ENCODE results near the gene SSUH2. TPM values are rescaled to one million over a fixed set of nuclear protein-coding genes. Genes with fewer than 3 reads are reported as not detected.

Gene SSUH2
- total and polyA plus RNA-seq, 2 experiments from 2014 or later = 0.73 to 2.3 TPM

DNA sequence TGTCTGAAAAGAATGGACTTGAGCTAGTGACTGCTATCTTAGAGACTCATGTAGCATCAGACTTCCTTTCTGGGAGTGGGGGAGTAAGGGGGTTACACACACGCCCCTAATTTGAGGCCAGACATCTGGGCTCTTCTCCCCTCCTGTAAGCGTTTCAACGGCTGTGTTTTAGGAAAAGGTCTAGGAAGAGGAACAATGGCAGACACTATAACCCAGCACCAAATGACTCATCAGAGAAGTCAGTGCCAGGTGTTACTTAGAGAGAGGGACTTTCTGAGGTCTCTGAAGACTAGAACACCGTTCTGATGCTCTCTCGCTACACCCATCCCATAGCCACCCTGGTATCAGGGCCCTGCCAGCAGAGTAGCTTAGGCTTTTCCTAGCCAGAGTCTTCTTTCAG is 65.5 kb downstream of the SSUH2 start (continued):
- TF ChIP-seq, protein P1, sequence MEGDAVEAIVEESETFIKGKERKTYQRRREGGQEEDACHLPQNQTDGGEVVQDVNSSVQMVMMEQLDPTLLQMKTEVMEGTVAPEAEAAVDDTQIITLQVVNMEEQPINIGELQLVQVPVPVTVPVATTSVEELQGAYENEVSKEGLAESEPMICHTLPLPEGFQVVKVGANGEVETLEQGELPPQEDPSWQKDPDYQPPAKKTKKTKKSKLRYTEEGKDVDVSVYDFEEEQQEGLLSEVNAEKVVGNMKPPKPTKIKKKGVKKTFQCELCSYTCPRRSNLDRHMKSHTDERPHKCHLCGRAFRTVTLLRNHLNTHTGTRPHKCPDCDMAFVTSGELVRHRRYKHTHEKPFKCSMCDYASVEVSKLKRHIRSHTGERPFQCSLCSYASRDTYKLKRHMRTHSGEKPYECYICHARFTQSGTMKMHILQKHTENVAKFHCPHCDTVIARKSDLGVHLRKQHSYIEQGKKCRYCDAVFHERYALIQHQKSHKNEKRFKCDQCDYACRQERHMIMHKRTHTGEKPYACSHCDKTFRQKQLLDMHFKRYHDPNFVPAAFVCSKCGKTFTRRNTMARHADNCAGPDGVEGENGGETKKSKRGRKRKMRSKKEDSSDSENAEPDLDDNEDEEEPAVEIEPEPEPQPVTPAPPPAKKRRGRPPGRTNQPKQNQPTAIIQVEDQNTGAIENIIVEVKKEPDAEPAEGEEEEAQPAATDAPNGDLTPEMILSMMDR (conservative IDR thresholded peaks at IDR 0.05; ENCODE audit: low read depth in 2 of 2) = no peak
- no peak for TF ChIP-seq EZH2phosphoT487 (IDR thresholded peaks at IDR 0.05; ENCODE audit: unreplicated experiment)
- no peak for TF ChIP-seq ETS1 (IDR thresholded peaks at IDR 0.05)
- TF ChIP-seq REST (IDR thresholded peaks at IDR 0.05; ENCODE audit: unreplicated experiment) = no peak
- TF ChIP-seq JUNB (IDR thresholded peaks at IDR 0.05; ENCODE audit: unreplicated experiment) = no peak
- no peak for TF ChIP-seq ZNF114 (CRISPR knock-in tag; IDR thresholded peaks at IDR 0.05)
- no peak for TF ChIP-seq ZNF331 (CRISPR knock-in tag; IDR thresholded peaks at IDR 0.05; ENCODE audit: low read depth)
- no peak for TF ChIP-seq POLR2AphosphoS5 (IDR thresholded peaks at IDR 0.05; ENCODE audit: low read depth)
- TF ChIP-seq STAT1 (IDR thresholded peaks at IDR 0.05; ENCODE audit: unreplicated experiment) = no peak
- no peak for TF ChIP-seq CREB1 (CRISPR knock-in tag; IDR thresholded peaks at IDR 0.05; ENCODE audit: low read depth)
- no peak for TF ChIP-seq NANOG (IDR thresholded peaks at IDR 0.05; ENCODE audit: borderline replicate concordance)

- Histone ChIP-seq H3K9me2 (ENCODE audit: insufficient read depth) (no peaks in the 10 kb centered on the region), H3K4me1 (ENCODE audit: insufficient read depth) (peaks cover 6% of the 10 kb centered on the region; the same call in 1 of the 2 replicates), H4K20me1 (replicated peaks; ENCODE audit: insufficient read depth) (no peaks in the 10 kb centered on the region), H3F3A (replicated peaks; ENCODE audit: low read depth) (no peaks in the 10 kb centered on the region), H3K36me3 (ENCODE audit: insufficient read depth) (no peaks in the 10 kb centered on the region), H3K27ac (ENCODE audit: low read depth) (no peak overlapping the region), H3K79me2 (replicated peaks; ENCODE audit: insufficient read depth) (no peaks in the 10 kb centered on the region), H3K4me3 (no peak overlapping the region), H2AFZ (no peak overlapping the region), H3K4me2 (no peak overlapping the region), H3K27me3 (ENCODE audit: insufficient read depth) (no peaks in the 10 kb centered on the region)
- H3K27ac Mint-ChIP-seq = no peak overlapping the region
- ATAC-seq (no peak), DNase-seq (ENCODE audit: low spot score) (no peak)
- peaks cover 10% of the 10 kb centered on the region; the same call in 2 of the 3 replicates for H3K4me1 Mint-ChIP-seq
- H3K4me3 Mint-ChIP-seq = no peak overlapping the region
- H3K36me3 Mint-ChIP-seq (ENCODE audit: low read depth) = no peaks in the 10 kb centered on the region
- no peaks in the 10 kb centered on the region for H3K9me3 Mint-ChIP-seq
- peaks cover 5% of the 10 kb centered on the region for H3K27me3 Mint-ChIP-seq (ENCODE audit: insufficient read depth, low read depth, poor library complexity)
- TF ChIP-seq ETS1 (IDR thresholded peaks at IDR 0.05) (no peak), CREB1 (CRISPR knock-in tag; IDR thresholded peaks at IDR 0.05; ENCODE audit: low read depth) (no peak), EZH2 (IDR thresholded peaks at IDR 0.05; ENCODE audit: low read depth, unreplicated experiment) (no peak), ZNF114 (CRISPR knock-in tag; IDR thresholded peaks at IDR 0.05) (no peak)
These were observed 66.3 kb downstream of the SSUH2 start for GRCh38 chr3:8578282-8578681.
